ENCODE measurements around the gene CUL2.

The CUL2 gene

GRCh38 chr10:34967335-34967880 lies 122.7 kb downstream of the CUL2 start:
- TF ChIP-seq SIN3A (IDR thresholded peaks at IDR 0.05; ENCODE audit: borderline replicate concordance, insufficient read depth, low read length) (no peak), TAF1 (IDR thresholded peaks at IDR 0.05; ENCODE audit: borderline replicate concordance, insufficient read depth, low read length) (no peak), REST (IDR thresholded peaks at IDR 0.05; ENCODE audit: insufficient read depth in 1 of 2, low read depth in 2 of 2, low read length in 2 of 2) (no peak), FOXP2 (optimal IDR thresholded peaks at IDR 0.05; ENCODE audit: borderline replicate concordance, extremely low read depth, extremely low read length, insufficient read depth) (no peak), POLR2AphosphoS5 (IDR thresholded peaks at IDR 0.05; ENCODE audit: low read depth, low read length) (no peak)

- TF ChIP-seq SIN3A (IDR thresholded peaks at IDR 0.05; ENCODE audit: borderline replicate concordance, insufficient read depth, low read length) (no peak), TAF1 (IDR thresholded peaks at IDR 0.05; ENCODE audit: borderline replicate concordance, insufficient read depth, low read length) (no peak), POLR2AphosphoS5 (IDR thresholded peaks at IDR 0.05; ENCODE audit: low read depth, low read length) (no peak), REST (IDR thresholded peaks at IDR 0.05; ENCODE audit: insufficient read depth in 1 of 2, low read depth in 2 of 2, low read length in 2 of 2) (no peak), FOXP2 (optimal IDR thresholded peaks at IDR 0.05; ENCODE audit: borderline replicate concordance, extremely low read depth, extremely low read length, insufficient read depth) (no peak)
Observed at GRCh38 chr10:34966451-34966850, 123.7 kb downstream of the CUL2 start.

- no peak for TF ChIP-seq TAF1 (IDR thresholded peaks at IDR 0.05; ENCODE audit: borderline replicate concordance, insufficient read depth, low read length)
- TF ChIP-seq FOXP2 (optimal IDR thresholded peaks at IDR 0.05; ENCODE audit: borderline replicate concordance, extremely low read depth, extremely low read length, insufficient read depth) = no peak
- TF ChIP-seq REST (IDR thresholded peaks at IDR 0.05; ENCODE audit: insufficient read depth in 1 of 2, low read depth in 2 of 2, low read length in 2 of 2) = no peak
- no peak for TF ChIP-seq SIN3A (IDR thresholded peaks at IDR 0.05; ENCODE audit: borderline replicate concordance, insufficient read depth, low read length)
- no peak for TF ChIP-seq POLR2AphosphoS5 (IDR thresholded peaks at IDR 0.05; ENCODE audit: low read depth, low read length)
Observed at GRCh38 chr10:34966040-34966439, 124.1 kb downstream of the CUL2 start.

- TF ChIP-seq TAF1 (IDR thresholded peaks at IDR 0.05; ENCODE audit: borderline replicate concordance, insufficient read depth, low read length) (no peak), POLR2AphosphoS5 (IDR thresholded peaks at IDR 0.05; ENCODE audit: low read depth, low read length) (no peak), FOXP2 (optimal IDR thresholded peaks at IDR 0.05; ENCODE audit: borderline replicate concordance, extremely low read depth, extremely low read length, insufficient read depth) (no peak), REST (IDR thresholded peaks at IDR 0.05; ENCODE audit: insufficient read depth in 1 of 2, low read depth in 2 of 2, low read length in 2 of 2) (no peak), SIN3A (IDR thresholded peaks at IDR 0.05; ENCODE audit: borderline replicate concordance, insufficient read depth, low read length) (no peak)
Observed at GRCh38 chr10:34964166-34964800, 125.9 kb downstream of the CUL2 start.
